Sigmoid colon (tissue), 4 donors: Measurements from ENCODE around the gene POLR1B.
"Not testable (repeated sequence)": the region's sequence is repeated elsewhere in the genome, so short reads cannot be mapped to it uniquely, and the experiment has no call there.

Experiments used
- EP300 ChIP-seq, 4 donors: sonication (generic); formaldehyde crosslinking; IDR thresholded peaks; one replicate each; pipeline ENCODE4 v1.6.1; 2017; ENCODE audit warnings: antibody characterized with exemption in 4 of 4
- POLR2A ChIP-seq, 2 donors: fragments of 450-650 bp; IDR thresholded peaks; one replicate each; pipeline ENCODE4 v1.6.1; 2016; ENCODE audit warnings: antibody characterized with exemption in 2 of 2, mild to moderate bottlenecking in 2 of 2, moderate library complexity in 2 of 2
- POLR2AphosphoS5 ChIP-seq, 4 donors: sonication (generic); formaldehyde crosslinking; IDR thresholded peaks; one replicate each; pipeline ENCODE4 v1.6.1; 2017; ENCODE audit warnings: antibody characterized with exemption in 4 of 4
- TF ChIP-seq, protein P1 (sequence below), 4 experiments: fragments of 450-650 bp in 3 of 4; fragments of 200-600 bp in 1 of 4; IDR thresholded peaks; one replicate each; pipeline ENCODE4 v1.5.1; 2016 to 2019; ENCODE audit warnings: antibody characterized with exemption in 4 of 4, mild to moderate bottlenecking in 3 of 4, moderate library complexity in 2 of 4

DNA sequence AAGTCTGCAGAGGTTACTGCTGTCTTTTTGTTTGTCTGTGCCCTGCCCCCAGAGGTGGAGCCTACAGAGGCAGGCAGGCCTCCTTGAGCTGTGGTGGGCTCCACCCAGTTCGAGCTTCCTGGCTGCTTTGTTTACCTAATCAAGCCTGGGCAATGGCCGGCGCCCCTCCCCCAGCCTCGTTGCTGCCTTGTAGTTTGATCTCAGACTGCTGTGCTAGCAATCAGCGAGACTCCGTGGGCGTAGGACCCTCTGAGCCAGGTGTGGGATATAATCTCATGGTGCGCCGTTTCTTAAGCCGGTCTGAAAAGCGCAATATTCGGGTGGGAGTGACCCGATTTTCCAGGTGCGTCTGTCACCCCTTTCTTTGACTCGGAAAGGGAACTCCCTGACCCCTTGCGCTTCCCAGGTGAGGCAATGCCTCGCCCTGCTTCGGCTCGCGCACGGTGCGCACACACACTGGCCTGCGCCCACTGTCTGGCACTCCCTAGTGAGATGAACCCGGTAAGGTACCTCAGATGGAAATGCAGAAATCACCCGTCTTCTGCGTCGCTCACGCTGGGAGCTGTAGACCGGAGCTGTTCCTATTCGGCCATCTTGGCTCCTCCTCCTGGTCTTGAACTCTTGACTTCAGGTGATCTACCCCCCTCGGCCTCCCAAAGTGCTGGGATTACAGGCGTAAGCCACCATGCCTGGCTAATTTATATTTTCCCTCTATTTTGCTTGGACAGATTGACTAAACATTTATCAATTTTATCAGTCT is 32.8 kb upstream of the POLR1B start:
- TF ChIP-seq, protein P1, sequence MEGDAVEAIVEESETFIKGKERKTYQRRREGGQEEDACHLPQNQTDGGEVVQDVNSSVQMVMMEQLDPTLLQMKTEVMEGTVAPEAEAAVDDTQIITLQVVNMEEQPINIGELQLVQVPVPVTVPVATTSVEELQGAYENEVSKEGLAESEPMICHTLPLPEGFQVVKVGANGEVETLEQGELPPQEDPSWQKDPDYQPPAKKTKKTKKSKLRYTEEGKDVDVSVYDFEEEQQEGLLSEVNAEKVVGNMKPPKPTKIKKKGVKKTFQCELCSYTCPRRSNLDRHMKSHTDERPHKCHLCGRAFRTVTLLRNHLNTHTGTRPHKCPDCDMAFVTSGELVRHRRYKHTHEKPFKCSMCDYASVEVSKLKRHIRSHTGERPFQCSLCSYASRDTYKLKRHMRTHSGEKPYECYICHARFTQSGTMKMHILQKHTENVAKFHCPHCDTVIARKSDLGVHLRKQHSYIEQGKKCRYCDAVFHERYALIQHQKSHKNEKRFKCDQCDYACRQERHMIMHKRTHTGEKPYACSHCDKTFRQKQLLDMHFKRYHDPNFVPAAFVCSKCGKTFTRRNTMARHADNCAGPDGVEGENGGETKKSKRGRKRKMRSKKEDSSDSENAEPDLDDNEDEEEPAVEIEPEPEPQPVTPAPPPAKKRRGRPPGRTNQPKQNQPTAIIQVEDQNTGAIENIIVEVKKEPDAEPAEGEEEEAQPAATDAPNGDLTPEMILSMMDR (IDR thresholded peaks at IDR 0.05) = not testable (repeated sequence)
- not testable (repeated sequence) for TF ChIP-seq EP300, POLR2A, POLR2AphosphoS5 (IDR thresholded peaks at IDR 0.05)
